Stimulated activated memory B cell treated with anti-CD40 and anti-IgM and Interleukin-4, amounts not matched to agents 10 μg/mL and 1 μg/mL and 100 μg/mL, for 72 hours (primary cell): Measurements from ENCODE around the gene CORO1C.
"Not testable (repeated sequence)": the region's sequence is repeated elsewhere in the genome, so short reads cannot be mapped to it uniquely, and the experiment has no call there.

Experiments
- ATAC-seq: fragments of 150-1000 bp; cut with Tn5 transposase; 2 replicates; pipeline ENCODE4 v1.10.0; 2021
- H3K27ac Mint-ChIP-seq: one replicate; pipeline ENCODE4 v1.8.0; 2022; ENCODE audit warnings: mild to moderate bottlenecking, mixed read lengths
- H3K27me3 Mint-ChIP-seq: one replicate; pipeline ENCODE4 v1.8.0; 2022; ENCODE audit warnings: mixed read lengths
- H3K36me3 Mint-ChIP-seq: one replicate; pipeline ENCODE4 v1.8.0; 2022; ENCODE audit warnings: mixed read lengths
- H3K4me1 Mint-ChIP-seq: one replicate; pipeline ENCODE4 v1.8.0; 2022; ENCODE audit warnings: mixed read lengths
- H3K4me3 Mint-ChIP-seq: one replicate; pipeline ENCODE4 v1.8.0; 2022; ENCODE audit warnings: mild to moderate bottlenecking, moderate library complexity, mixed read lengths
- H3K9me3 Mint-ChIP-seq: one replicate; pipeline ENCODE4 v1.8.0; 2022; ENCODE audit warnings: mixed read lengths

CORO1C gene

DNA sequence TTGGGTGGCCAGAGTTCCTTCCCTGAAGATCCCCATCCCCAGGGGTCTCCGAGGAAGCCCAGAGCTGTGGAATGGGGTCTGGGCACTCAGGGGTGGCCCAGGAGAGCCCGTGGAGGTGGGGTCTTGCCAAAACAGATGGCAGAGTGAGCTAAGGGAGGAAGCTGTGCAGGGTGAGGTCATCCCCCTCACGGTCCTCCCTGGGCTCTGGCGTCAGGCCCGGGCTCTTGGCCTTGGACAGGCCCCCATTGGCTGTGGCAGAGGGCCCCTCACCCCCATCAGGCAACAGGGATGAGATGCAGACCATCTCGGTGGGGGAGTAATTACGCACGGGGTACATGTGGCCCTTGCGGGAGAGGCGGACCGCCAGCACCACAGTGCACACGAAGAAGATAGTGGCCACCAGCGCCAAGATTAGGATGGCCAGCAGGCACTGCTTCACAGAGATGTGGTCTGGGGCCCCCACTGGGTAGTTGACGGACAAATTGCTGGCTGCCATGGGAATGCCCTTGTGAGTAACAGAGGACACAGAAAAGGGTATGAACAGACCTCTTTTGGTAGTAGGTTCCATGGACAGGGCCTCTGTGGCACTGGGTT, 108.3 kb downstream of the CORO1C start:
- no peaks in the 10 kb centered on the region for H3K27me3 Mint-ChIP-seq
- H3K27ac Mint-ChIP-seq: peak overlapping the region; percentile 85
- H3K4me1 Mint-ChIP-seq: peaks cover 41% of the 10 kb centered on the region
- no peak for ATAC-seq
- peaks cover 2% of the 10 kb centered on the region for H3K9me3 Mint-ChIP-seq
- H3K4me3 Mint-ChIP-seq: no peak overlapping the region
- peaks cover 6% of the 10 kb centered on the region for H3K36me3 Mint-ChIP-seq

DNA sequence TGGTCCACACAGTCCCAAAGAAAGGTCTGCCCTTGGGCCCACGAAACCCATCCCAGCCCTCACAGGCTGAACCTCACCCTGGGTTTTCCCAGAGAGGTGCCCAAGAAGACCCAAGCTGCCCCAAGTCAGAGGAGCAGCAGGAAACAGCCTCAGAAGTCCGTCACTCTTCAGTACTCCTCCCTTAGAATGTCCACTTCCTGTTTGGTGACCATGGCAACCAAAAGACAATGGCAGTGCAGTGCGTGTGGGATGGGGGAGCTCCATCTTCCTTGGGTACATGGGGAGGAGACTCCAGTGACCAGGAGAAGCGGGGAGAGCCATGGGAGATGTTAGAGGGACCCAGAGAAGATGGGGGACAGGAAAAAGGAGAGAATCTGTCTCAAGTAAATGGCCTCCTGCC, 108.9 kb downstream of the CORO1C start:
- peaks cover 2% of the 10 kb centered on the region for H3K9me3 Mint-ChIP-seq
- H3K4me1 Mint-ChIP-seq: peaks cover 46% of the 10 kb centered on the region
- no peak for ATAC-seq
- H3K4me3 Mint-ChIP-seq: no peak overlapping the region
- no peaks in the 10 kb centered on the region for H3K27me3 Mint-ChIP-seq
- peak overlapping the region; percentile 85 for H3K27ac Mint-ChIP-seq
- peaks cover 6% of the 10 kb centered on the region for H3K36me3 Mint-ChIP-seq

DNA sequence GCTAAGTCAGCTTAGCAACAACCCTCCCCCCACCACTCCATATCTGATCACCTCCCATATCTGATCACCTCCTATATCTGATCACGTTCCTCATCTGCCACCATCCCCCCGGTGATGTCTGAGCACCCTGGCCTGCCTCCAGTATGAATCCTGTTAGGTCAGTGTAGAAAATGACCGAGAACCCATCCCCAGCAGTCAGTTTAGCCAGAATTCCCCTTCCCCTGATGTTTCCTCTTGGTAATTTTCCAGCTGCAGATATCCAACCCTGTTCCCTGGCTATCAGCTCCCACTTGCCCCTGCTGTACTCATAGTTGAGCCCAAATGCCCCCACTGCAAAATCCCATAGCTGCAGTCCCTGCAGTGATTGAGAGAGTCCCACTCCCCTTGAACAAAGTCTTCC, 110.2 kb downstream of the CORO1C start:
- Mint-ChIP-seq H3K36me3 (peaks cover 12% of the 10 kb centered on the region), H3K4me3 (no peak overlapping the region), H3K4me1 (peaks cover 59% of the 10 kb centered on the region), H3K9me3 (peaks cover 7% of the 10 kb centered on the region), H3K27ac (peak overlapping the region; percentile 85), H3K27me3 (no peaks in the 10 kb centered on the region)
- ATAC-seq: no peak

DNA sequence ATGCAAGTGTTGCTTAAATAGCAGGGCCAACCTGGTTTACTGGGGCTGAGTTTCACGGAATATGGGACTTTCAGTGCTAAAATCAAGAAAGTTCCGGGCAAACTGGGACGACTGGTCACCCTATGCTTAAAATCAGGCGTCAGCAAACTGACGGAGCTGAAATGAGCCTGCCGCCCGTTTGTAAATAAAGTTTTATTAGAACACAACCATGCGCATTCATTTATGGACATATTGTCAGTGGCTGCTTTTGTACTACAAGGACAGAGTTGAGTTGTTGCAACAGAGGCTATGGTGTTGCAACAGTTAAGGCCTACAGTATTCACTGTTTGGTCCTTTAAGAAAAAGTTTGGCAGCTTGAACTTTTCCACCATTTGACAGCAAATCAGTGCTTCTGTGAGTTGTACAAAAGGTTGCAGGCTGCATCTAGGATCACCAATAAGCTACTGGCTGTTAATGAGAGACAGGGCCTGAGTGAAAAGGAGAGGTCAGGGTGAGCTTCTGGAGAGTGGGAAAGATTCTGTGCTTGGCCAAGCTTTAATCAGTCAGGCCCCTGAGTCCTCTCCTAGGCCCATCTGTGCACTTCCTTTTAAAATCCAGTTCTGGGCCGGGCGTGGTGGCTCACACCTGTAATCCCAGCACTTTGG, 111.0 kb downstream of the CORO1C start:
- Mint-ChIP-seq H3K4me3 (no peak overlapping the region), H3K36me3 (peaks cover 14% of the 10 kb centered on the region), H3K27ac (peak overlapping the region; percentile 29), H3K4me1 (peaks cover 61% of the 10 kb centered on the region), H3K27me3 (no peaks in the 10 kb centered on the region), H3K9me3 (peaks cover 8% of the 10 kb centered on the region)
- ATAC-seq: no peak

DNA sequence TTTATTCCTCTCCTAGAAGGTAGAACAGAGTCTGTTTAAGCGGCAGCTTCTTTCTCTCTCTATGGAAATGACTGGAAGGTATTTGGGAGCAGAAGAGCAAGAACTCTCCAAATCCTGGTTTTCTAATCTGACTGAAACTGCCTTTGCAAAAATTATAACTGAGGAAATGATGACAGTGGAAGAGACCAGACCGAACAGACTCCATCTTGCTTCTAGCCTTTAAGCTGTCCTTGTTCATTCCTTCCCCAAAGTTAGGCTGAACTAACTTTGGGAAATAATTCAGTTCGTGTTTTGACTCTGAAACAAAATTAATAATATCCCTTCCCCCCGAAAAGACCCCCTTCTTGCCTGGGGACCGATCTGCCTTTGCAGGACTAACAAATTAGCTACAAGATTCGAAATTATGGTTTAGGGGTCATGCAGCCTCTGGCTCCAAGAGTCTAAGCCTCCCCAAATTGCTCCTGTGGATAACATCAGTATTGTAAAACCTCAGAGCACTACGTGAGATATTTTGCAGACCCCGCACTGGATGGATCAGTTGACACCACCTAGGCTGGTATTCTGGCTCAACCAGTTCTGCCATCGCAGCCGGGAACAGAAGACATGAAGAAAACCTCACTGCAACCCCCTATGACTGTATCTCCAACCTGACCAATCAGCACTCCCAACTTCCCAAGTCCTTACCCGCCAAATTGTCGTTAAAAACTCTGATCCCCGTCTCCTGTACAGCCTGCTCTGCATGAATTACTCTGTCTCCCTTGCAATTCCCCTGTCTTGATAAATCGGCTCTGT, 111.8 kb downstream of the CORO1C start:
- Mint-ChIP-seq H3K4me3 (no peak overlapping the region), H3K36me3 (peaks cover 14% of the 10 kb centered on the region), H3K4me1 (peaks cover 64% of the 10 kb centered on the region), H3K27ac (peak overlapping the region; percentile 91), H3K27me3 (no peaks in the 10 kb centered on the region), H3K9me3 (peaks cover 8% of the 10 kb centered on the region)
- no peak for ATAC-seq

DNA sequence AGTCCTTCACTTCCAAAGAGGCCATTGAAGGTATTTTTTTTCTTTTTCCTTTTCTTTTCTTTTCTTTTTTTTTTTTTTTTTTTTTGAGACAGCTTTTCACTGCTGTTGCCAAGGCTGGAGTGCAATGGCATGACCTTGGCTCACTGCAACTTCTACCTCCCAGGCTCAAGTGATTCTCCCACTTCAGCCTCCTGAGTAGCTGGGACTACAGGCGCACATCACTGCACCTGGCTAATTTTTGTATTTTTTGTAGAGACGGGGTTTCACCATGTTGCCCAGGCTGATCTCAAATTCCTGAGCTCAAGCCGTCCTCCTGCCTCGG, 112.4 kb downstream of the CORO1C start:
- peaks cover 70% of the 10 kb centered on the region for H3K4me1 Mint-ChIP-seq

DNA sequence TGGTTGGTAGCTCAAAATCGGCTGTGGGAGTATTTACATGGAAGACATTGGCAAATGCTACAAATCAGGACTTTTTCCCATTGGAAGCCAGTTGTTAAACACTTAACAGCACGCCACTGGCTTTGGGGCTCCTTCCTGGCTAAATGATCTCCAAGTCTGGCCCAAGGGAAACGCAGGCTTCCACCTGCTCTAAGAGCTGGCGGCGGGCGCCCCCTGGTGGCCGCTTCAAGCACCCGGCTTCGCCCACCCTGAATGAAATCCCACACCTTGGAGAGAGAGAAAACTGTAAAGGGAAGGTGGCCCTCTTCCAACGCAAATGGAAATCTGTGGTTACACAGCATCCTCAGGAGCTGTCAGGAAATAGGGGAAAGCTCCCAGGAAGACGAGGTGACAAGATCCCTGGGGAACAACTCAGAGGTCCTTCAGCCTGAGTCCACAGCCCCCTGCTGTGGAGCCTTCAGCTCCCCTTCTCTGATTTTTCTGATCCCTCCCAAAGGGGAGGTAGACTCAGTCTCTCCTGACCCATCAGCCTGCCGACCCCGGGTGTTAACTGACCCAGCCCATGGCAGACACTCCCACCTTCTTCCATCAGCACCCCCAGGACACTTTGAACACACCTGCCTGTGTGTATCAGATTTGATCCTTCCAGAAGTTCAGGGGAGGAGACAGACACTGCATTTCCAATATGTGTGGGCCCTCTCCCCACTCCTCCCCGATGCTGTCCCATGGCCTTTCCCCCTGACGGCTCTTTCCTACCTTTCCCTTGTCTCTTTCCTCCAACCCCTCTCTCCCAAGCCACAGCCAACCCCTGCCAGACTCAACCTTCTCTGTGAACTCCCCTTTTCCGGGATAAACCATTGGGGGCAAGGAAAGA, 113.0 kb downstream of the CORO1C start:
- Mint-ChIP-seq H3K36me3 (peaks cover 14% of the 10 kb centered on the region), H3K27ac (peak overlapping the region; percentile 91)

More for the DNA sequence above, 112.4 kb downstream of the CORO1C start:
- not testable (repeated sequence) for H3K4me3 Mint-ChIP-seq, H3K9me3 Mint-ChIP-seq, H3K27me3 Mint-ChIP-seq, ATAC-seq
- H3K27ac Mint-ChIP-seq: peak overlapping the region; percentile 91
- H3K36me3 Mint-ChIP-seq: peaks cover 14% of the 10 kb centered on the region

DNA sequence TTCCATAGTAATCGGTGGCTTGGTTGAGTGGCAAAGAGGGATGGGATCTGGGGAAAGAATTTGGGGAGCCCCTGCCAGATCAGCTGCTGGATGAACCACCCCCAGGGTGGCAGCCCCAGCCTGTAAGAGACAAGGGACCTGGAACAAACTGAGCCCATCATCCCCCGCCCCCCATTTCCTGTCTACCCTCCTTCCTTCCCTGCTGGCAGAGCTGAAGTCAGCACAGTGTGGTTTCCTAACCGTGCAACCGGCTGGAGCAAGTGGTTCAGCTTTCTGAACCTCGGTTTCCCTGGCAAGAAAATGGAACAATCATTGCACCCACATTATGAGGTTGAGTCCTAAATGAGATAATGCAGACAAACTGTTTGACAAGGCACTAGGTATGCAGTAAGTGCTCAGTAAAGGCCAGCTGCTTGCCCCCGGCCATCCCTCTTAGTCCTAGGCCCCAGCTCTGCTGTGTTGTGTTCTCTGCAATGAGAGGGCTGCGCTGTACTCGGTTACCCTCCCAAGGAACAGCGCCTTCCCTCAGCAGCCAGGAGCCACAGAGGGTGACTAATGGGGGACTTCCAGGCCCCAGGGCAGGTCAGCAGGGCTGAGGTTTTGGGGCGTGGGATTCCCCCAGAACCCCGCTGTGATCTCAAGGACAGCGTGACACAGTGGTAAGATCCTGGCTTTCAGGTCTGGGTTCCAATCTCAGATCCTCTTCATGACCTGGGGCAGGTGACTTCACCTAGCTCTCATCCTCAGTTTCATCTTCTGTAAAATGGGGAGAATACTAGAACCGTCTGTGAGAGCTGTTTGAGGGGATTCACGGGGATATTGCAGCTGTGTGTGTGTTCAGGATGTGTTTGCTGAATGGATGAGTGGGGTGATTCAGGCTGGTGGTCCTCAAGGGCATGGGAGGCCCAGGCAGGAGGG, 114.1 kb downstream of the CORO1C start:
- Mint-ChIP-seq H3K9me3 (peaks cover 6% of the 10 kb centered on the region), H3K27ac (peak overlapping the region; percentile 91), H3K4me3 (peak overlapping the region; percentile 10), H3K27me3 (no peaks in the 10 kb centered on the region), H3K36me3 (peaks cover 7% of the 10 kb centered on the region), H3K4me1 (peaks cover 81% of the 10 kb centered on the region)
- peak; percentile 96 for ATAC-seq

More for the DNA sequence above, 113.0 kb downstream of the CORO1C start:
- Mint-ChIP-seq H3K4me1 (peaks cover 76% of the 10 kb centered on the region), H3K9me3 (peaks cover 8% of the 10 kb centered on the region), H3K4me3 (no peak overlapping the region), H3K27me3 (no peaks in the 10 kb centered on the region)
- peak; percentile 64 for ATAC-seq

DNA sequence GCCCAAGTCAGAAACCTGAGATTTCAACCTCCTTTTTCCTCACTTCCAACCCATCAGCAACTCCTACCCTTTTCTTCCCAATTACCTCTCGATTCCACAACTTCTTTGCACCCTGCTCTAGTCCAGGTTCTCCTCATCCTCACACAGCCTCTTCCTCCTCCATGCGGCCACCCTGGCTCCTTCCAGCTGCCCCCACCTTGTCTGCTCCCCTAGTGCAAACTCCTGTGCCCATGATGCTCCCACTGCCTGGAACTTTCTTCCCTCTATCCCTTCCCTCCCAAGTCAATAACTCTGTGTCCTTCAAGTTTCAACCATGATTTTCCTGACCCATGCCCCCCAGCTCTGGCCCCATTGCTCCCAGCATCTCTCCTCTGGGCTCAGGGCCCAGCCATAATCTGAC, 115.0 kb downstream of the CORO1C start:
- Mint-ChIP-seq H3K4me3 (peak overlapping the region; percentile 10), H3K27ac (peak overlapping the region; percentile 91), H3K4me1 (peaks cover 83% of the 10 kb centered on the region), H3K36me3 (peaks cover 7% of the 10 kb centered on the region), H3K27me3 (no peaks in the 10 kb centered on the region), H3K9me3 (peaks cover 6% of the 10 kb centered on the region)
- no peak for ATAC-seq

DNA sequence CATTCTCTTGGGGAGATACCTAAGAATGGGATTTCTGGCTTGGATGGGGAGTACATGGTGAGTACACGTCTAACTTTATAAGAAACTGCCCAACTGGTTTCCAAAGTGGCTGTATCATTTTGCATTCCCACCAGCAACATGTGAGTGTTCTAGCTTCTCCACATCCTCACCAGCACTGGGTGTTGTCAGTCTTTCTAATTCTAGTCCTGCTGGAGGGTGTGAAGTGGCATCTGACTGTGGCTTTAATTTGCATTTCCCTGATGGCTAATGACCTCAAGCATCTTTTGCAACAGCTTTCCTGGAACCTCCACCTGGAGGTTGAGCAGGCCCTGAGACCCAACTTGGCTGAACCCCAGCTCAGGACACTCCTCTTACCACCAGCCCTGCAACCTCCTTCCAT, 115.4 kb downstream of the CORO1C start:
- ATAC-seq: no peak
- H3K36me3 Mint-ChIP-seq: peaks cover 7% of the 10 kb centered on the region
- H3K27ac Mint-ChIP-seq: peak overlapping the region; percentile 91
- peaks cover 6% of the 10 kb centered on the region for H3K9me3 Mint-ChIP-seq
- H3K4me3 Mint-ChIP-seq: no peak overlapping the region
- H3K27me3 Mint-ChIP-seq: no peaks in the 10 kb centered on the region
- peaks cover 79% of the 10 kb centered on the region for H3K4me1 Mint-ChIP-seq

DNA sequence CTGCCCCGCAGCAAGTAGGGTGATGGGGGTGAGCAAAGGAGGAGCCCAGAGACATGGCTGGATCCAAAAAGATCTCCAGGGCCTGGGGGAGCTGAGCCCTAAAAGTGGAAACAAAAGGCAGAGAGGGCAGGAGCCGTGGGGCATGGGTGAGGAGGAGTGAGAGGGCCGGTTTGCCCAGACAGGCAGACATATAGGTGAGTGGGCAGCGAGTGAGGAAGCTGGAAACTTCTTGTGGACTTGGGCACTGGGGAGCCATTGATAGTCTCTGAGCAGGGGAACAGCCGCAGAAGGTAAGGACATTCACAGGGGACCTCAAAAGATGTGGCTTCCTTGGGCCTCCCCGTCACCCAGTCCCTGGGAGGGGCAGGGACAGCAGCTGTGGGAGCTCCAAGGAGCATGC, 116.7 kb downstream of the CORO1C start:
- no peak overlapping the region for H3K4me3 Mint-ChIP-seq
- H3K9me3 Mint-ChIP-seq: peaks cover 6% of the 10 kb centered on the region
- no peaks in the 10 kb centered on the region for H3K27me3 Mint-ChIP-seq
- H3K27ac Mint-ChIP-seq: peak overlapping the region; percentile 86
- peaks cover 72% of the 10 kb centered on the region for H3K4me1 Mint-ChIP-seq
- no peak for ATAC-seq
- peaks cover 7% of the 10 kb centered on the region for H3K36me3 Mint-ChIP-seq

DNA sequence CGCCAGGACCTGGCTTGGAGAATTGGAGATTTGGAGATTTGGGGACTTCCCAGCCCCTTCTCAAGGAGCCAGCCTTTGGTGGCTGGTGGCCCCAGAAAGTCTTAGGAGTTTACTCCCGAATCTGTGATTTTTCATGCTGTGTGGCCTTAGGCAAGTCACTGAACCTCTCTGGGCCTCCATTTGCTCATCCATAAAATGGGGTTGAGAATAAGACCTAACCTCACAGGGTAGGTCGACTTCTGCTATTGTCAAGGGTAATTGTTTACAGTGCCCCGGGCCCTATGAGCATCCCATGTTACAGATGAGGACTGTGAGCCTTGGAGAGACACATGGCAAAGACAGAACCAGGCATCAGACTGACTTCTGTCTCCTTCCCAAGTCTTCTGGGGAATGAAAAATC, 117.3 kb downstream of the CORO1C start:
- Mint-ChIP-seq H3K27me3 (no peaks in the 10 kb centered on the region), H3K4me3 (no peak overlapping the region), H3K4me1 (peaks cover 71% of the 10 kb centered on the region), H3K36me3 (peaks cover 7% of the 10 kb centered on the region), H3K27ac (peak overlapping the region; percentile 86), H3K9me3 (peaks cover 6% of the 10 kb centered on the region)
- no peak for ATAC-seq

DNA sequence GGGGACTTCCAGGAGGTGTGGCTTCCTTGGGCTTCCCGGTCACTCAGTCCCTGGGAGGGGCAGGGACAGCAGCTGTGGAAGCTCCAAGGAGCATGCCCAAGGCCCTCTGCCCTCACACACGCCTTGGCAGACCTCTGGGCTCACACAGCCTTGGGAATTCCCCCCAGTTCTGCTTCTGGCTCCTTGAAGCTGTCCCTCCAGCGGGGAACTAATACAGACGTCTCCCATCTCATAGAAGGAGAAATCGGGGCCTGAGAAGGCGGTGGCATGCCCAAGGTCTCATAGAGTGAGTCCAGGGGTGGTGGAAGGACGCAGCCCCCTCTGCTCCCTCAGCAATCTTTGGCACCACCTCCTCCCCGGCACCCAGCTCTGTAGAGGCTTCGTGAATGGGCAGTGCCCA, 117.8 kb downstream of the CORO1C start:
- no peak overlapping the region for H3K4me3 Mint-ChIP-seq
- peaks cover 67% of the 10 kb centered on the region for H3K4me1 Mint-ChIP-seq
- no peak for ATAC-seq
- H3K9me3 Mint-ChIP-seq: peaks cover 6% of the 10 kb centered on the region
- peaks cover 4% of the 10 kb centered on the region for H3K27me3 Mint-ChIP-seq
- peak overlapping the region; percentile 86 for H3K27ac Mint-ChIP-seq
- H3K36me3 Mint-ChIP-seq: peaks cover 7% of the 10 kb centered on the region

DNA sequence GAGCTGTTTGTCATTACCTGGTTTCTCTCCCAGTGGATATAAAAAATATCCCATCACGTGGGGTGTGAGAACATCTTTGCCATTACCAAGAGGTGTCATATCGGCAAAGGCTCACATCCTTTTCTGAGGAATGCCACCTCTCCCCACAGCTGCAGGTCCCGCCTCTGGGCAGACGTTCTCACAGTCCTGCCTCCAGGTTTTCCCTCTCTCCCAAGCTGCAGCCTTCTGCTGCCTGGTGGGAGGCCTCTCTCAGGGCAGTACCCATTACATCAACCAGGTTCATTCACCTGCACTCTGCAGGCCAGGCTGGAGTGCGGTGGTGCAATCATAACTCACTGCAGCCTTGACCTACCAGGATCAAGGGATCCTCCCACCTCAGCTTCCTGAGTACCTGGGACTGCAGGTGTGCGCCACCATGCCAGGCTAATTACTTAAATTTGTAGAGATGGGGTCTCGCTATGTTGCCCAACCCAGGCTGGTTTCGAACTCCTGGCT, 118.5 kb downstream of the CORO1C start:
- Mint-ChIP-seq H3K27me3 (peaks cover 11% of the 10 kb centered on the region), H3K36me3 (peaks cover 7% of the 10 kb centered on the region), H3K4me3 (no peak overlapping the region), H3K9me3 (peaks cover 6% of the 10 kb centered on the region), H3K27ac (peak overlapping the region; percentile 86), H3K4me1 (peaks cover 60% of the 10 kb centered on the region)
- no peak for ATAC-seq
